GM23338 (cell line): ENCODE measurements around the gene NME3. TPM values are rescaled to one million over a fixed set of nuclear protein-coding genes. Genes with fewer than 3 reads are reported as not detected.

Source experiments
- ATAC-seq: fragments of 200-7000 bp; cut with Tn5 transposase; 3 replicates; pipeline ENCODE4 v1.9.1; 2020
- DNase-seq: peaks from one replicate; pipeline ENCODE4 v3.0.0-alpha.2; 2015; ENCODE audit warnings: low spot score
- H2AFZ ChIP-seq: fragments of 200-600 bp; sonication (generic); 2 replicates; pipeline ENCODE4 v1.8.0; 2016; ENCODE audit warnings: antibody characterized with exemption, mild to moderate bottlenecking, moderate library complexity
- H3F3A ChIP-seq: fragments of 200-600 bp; sonication (generic); replicated peaks from 2 replicates; pipeline ENCODE4 v1.8.0; 2017; ENCODE audit warnings: antibody characterized with exemption, mixed run types, low read depth
- H3K27ac ChIP-seq: fragments of 200-600 bp; sonication (generic); 2 replicates; pipeline ENCODE4 v1.6.1; 2016; ENCODE audit warnings: low read depth
- H3K27me3 ChIP-seq: fragments of 200-600 bp; sonication (generic); 2 replicates; pipeline ENCODE4 v1.8.0; 2016; ENCODE audit warnings: mild to moderate bottlenecking, mixed run types, moderate library complexity; ENCODE audit not compliant: insufficient read depth
- H3K36me3 ChIP-seq: fragments of 200-600 bp; sonication (generic); 2 replicates; pipeline ENCODE4 v1.8.0; 2016; ENCODE audit warnings: mild to moderate bottlenecking; ENCODE audit not compliant: insufficient read depth
- H3K4me1 ChIP-seq: fragments of 200-600 bp; sonication (generic); 2 replicates; pipeline ENCODE4 v1.8.0; 2016; ENCODE audit warnings: mild to moderate bottlenecking, moderate library complexity; ENCODE audit not compliant: insufficient read depth
- H3K4me2 ChIP-seq: fragments of 200-600 bp; sonication (generic); 2 replicates; pipeline ENCODE4 v1.7.1; 2017; ENCODE audit warnings: mixed run types
- H3K4me3 ChIP-seq: fragments of 200-600 bp; sonication (generic); 2 replicates; pipeline ENCODE4 v1.6.1; 2016; ENCODE audit warnings: mixed run types
- H3K79me2 ChIP-seq: fragments of 200-600 bp; sonication (generic); replicated peaks from 2 replicates; pipeline ENCODE4 v1.8.0; 2017; ENCODE audit warnings: mild to moderate bottlenecking; ENCODE audit not compliant: insufficient read depth
- H3K9me2 ChIP-seq: fragments of 200-600 bp; sonication (generic); 2 replicates; pipeline ENCODE4 v1.8.0; 2017; ENCODE audit not compliant: insufficient read depth
- H4K20me1 ChIP-seq: fragments of 200-600 bp; sonication (generic); replicated peaks from 2 replicates; pipeline ENCODE4 v1.8.0; 2017; ENCODE audit warnings: mild to moderate bottlenecking; ENCODE audit not compliant: insufficient read depth
- H3K27ac Mint-ChIP-seq: 2 replicates; pipeline ENCODE4 v1.8.0; 2020; ENCODE audit warnings: inconsistent platforms, mild to moderate bottlenecking, moderate library complexity, mixed read lengths
- H3K27me3 Mint-ChIP-seq: 3 replicates; pipeline ENCODE4 v1.8.0; 2022; ENCODE audit warnings: low read depth, mild to moderate bottlenecking, moderate library complexity, mixed read lengths, inconsistent platforms; ENCODE audit not compliant: insufficient read depth, poor library complexity
- H3K36me3 Mint-ChIP-seq: 3 replicates; pipeline ENCODE4 v1.8.0; 2021; ENCODE audit warnings: low read depth, mild to moderate bottlenecking, inconsistent platforms, moderate library complexity, mixed read lengths
- H3K4me1 Mint-ChIP-seq: 3 replicates; pipeline ENCODE4 v1.8.0; 2020; ENCODE audit warnings: mild to moderate bottlenecking, inconsistent platforms, mixed read lengths
- H3K4me3 Mint-ChIP-seq: 3 replicates; pipeline ENCODE4 v1.8.0; 2021; ENCODE audit warnings: moderate library complexity, mild to moderate bottlenecking, inconsistent platforms, mixed read lengths
- H3K9me3 Mint-ChIP-seq: 3 replicates; pipeline ENCODE4 v1.8.0; 2020; ENCODE audit warnings: moderate library complexity, mild to moderate bottlenecking, inconsistent platforms, mixed read lengths
- EZH2 ChIP-seq: fragments of 200-600 bp; sonication (generic); IDR thresholded peaks from one replicate; pipeline ENCODE4 v1.8.0; 2017; ENCODE audit warnings: antibody characterized with exemption, mild to moderate bottlenecking, low read depth; ENCODE audit not compliant: unreplicated experiment
- JUNB ChIP-seq: IDR thresholded peaks from one replicate; pipeline ENCODE4 v1.6.1; 2016; ENCODE audit warnings: antibody characterized with exemption; ENCODE audit not compliant: unreplicated experiment
- REST ChIP-seq: IDR thresholded peaks from one replicate; pipeline ENCODE4 v1.6.1; 2018; ENCODE audit warnings: antibody characterized with exemption; ENCODE audit not compliant: unreplicated experiment
- ZNF331 ChIP-seq: fragments of 250-450 bp; sonication (Bioruptor Pico); IDR thresholded peaks from 2 replicates; pipeline ENCODE4 v1.5.0; 2020; ENCODE audit warnings: low read depth, mild to moderate bottlenecking, moderate library complexity
- polyA plus RNA-seq: library from polyadenylated mRNA; unstranded; fragments of >200 nt; fragmentation: Nextera tagmentation; extraction: Ambion mirVana; gene quantifications from 2 replicates; pipeline ENCODE4 v1.2.1, GENCODE V29; 2016
- total RNA-seq: library from RNA; depleted of rRNA; stranded (reverse); fragments of >200 nt; shearing (Covaris generic); gene quantifications from 2 replicates; pipeline ENCODE4 v1.2.3, GENCODE V29; 2014

The NME3 gene
- total and polyA plus RNA-seq, 2 experiments from 2014 or later, result 95.3 to 130 TPM

GRCh38 chr16:1791943-1792812, 20.8 kb upstream of the NME3 start:
- Histone ChIP-seq H3K79me2 (no peaks in the 10 kb centered on the region), H3K36me3 (no peaks in the 10 kb centered on the region), H3K27me3 (no peaks in the 10 kb centered on the region), H3K9me2 (no peaks in the 10 kb centered on the region), H3F3A (no peaks in the 10 kb centered on the region), H3K4me2 (no peak overlapping the region), H3K4me1 (no peaks in the 10 kb centered on the region), H4K20me1 (no peaks in the 10 kb centered on the region), H2AFZ (no peak overlapping the region), H3K27ac (no peak overlapping the region), H3K4me3 (no peak overlapping the region)
- ATAC-seq (no peak), DNase-seq (no peak)
- Mint-ChIP-seq H3K4me3 (no peak overlapping the region), H3K36me3 (peaks cover 17% of the 10 kb centered on the region), H3K27me3 (no peaks in the 10 kb centered on the region), H3K9me3 (peaks cover 11% of the 10 kb centered on the region), H3K27ac (no peak overlapping the region), H3K4me1 (no peaks in the 10 kb centered on the region)
- TF ChIP-seq ZNF331 (CRISPR knock-in tag), result no peak

- Mint-ChIP-seq H3K27ac (no peak overlapping the region), H3K9me3 (peaks cover 3% of the 10 kb centered on the region; the same call in 2 of the 3 replicates), H3K27me3 (no peaks in the 10 kb centered on the region), H3K36me3 (peaks cover 9% of the 10 kb centered on the region; the same call in 2 of the 3 replicates), H3K4me1 (no peaks in the 10 kb centered on the region), H3K4me3 (no peak overlapping the region)
- Histone ChIP-seq H3K9me2 (no peaks in the 10 kb centered on the region), H3K4me2 (no peak overlapping the region), H2AFZ (no peak overlapping the region), H3K4me1 (no peaks in the 10 kb centered on the region), H3K36me3 (no peaks in the 10 kb centered on the region), H3K79me2 (peaks cover 2% of the 10 kb centered on the region; the same call in 1 of the 2 replicates), H3F3A (no peaks in the 10 kb centered on the region), H3K27ac (no peak overlapping the region), H4K20me1 (no peaks in the 10 kb centered on the region), H3K4me3 (no peak overlapping the region), H3K27me3 (no peaks in the 10 kb centered on the region)
- DNase-seq, result peak; percentile 28
- ATAC-seq, result no peak
- TF ChIP-seq JUNB (no peak), EZH2 (no peak), REST (no peak)
These were observed 20.1 kb upstream of the NME3 start for GRCh38 chr16:1791256-1791942.
